Measurements from ENCODE around the gene SLIT3.

SLIT3 gene

DNA sequence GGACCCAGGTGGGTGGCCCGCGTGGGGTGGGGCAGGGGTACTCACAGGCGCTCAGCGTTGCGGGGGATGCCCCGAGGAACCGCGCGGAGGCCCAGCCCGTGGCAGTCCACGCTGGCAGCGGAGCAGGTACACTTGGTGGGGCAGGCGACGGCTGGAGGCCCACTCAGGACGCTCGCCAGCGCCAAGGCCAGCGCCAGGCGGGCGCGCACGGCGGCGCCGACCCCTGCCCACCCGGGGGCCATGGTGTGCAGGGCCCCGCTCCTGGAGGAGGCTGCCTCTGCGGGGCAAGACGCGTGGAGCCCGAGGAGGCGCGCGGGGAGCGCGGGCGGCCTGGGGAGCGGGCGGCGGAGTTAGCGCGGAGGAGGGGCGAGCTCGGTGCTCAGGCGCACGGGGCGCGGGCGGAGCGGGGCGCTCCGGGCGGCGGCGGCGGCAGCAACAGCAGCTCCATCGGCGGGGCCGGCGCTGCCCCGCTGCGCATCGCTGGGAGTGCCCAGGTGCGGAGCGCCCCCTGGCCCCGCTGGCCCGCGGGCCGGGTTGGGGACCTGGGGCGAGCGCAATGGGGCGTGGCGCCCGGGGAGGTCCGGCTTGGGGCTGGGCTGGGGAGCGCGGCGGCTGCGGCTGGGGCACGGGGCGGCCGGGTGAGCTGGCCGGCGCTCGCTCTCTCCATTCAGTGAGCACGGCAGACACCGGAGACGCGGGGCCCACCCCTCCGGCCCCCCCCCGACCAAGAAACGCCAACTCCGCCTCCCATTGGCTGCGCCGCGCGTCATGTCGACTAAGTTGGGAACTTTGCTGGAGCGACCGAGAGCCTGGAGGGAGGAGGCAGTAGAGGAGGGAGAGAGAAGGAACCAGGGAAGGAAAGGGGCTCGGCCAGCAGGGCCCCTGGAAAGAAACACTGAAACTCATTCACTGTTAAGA lies at the start of gene SLIT3:
TSS of gene SLIT3 (minus strand) at position 672 of the 918 bp plus-strand sequence. CDS start at position 242, 430 bp downstream.
- no peak for DNase-seq

DNA sequence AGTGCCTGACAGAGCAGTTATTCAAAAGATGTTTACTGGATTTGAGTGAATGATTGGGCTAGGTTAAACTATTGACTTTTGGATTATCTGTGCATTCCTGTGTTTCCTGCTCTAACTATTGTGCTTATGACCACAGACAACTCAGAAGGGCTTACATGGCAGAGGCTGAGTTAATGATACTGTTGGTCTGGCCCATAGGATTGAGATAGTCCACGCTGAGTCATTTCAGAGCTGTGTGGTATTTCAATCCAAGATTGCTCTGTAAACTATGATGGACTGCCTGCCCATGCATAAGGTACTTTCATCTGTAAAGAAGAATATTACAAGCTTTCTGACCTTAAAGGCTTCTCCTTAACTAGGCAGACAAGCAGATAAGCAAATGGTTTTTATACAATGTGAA lies 49.1 kb upstream of the SLIT3 start:
- DNase-seq: no peak

DNA sequence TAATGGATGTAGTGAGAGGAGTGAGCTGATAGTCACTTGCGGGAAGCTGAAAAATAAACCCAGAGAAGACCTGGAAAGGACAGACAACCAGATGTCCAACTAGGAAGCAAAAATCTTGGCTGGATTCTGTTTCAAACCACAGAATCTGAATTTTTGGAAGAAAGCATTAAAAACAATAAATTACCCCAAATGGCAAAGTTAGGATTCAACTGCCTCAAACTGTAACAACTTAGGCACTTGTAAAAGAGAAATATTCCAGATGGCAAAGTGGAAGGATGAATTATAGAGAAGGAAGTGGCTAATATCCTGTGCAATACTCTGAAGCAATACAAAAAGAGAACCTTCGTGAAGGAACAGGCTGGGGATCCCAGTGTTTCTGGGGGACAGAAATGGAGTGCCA lies 46.8 kb upstream of the SLIT3 start:
- no peak for DNase-seq

GRCh38 chr5:169344629-169345028 lies 43.7 kb upstream of the SLIT3 start:
- DNase-seq: no peak

- DNase-seq: no peak
Measured at GRCh38 chr5:169343766-169344165, 42.8 kb upstream of the SLIT3 start.

- DNase-seq: no peak
Measured at GRCh38 chr5:169341556-169341955, 40.6 kb upstream of the SLIT3 start.

DNA sequence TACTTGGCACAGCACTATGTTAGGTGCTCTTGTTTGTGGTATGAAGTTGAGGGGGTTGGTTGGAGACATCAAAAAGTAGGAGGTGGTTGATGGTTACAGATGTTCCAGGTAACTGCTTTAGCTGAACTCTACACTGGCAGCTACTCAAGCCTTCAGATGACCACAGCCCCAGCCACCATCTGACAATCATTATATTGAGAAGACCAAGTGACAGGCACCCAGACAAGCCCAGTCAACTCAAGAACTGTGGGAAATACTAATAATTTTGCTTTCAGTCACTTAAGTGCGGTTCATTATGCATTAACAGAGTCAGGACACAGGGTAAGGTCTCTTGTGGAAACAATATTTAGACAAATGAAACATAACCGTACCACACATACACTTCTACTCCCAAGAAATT lies 38.9 kb upstream of the SLIT3 start:
- DNase-seq: no peak

GRCh38 chr5:169336242-169336641 lies 35.3 kb upstream of the SLIT3 start:
- no peak for DNase-seq

GRCh38 chr5:169335806-169336205 lies 34.9 kb upstream of the SLIT3 start:
- no peak for DNase-seq

- DNase-seq: no peak
Measured at GRCh38 chr5:169333518-169333917, 32.6 kb upstream of the SLIT3 start.

- DNase-seq: no peak
Measured at GRCh38 chr5:169331292-169331852, 30.4 kb upstream of the SLIT3 start.

DNA sequence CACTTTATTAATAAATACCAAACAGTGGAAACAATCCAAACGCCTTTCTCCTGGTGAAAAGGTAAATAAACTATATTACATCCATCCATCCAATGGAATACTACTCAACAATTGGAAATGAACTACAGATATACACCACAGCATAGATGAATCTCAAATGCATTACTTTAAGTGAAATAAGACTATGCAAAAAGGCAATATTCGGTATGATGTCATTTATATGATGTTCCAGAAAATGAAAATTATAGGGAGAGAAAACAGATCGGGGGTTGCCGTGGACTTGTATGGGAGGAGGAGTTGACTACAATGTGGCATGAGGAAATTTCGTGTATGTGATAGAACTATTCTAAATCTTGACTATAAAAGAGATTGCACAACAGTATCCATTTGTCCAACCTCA lies 27.5 kb upstream of the SLIT3 start:
- no peak for DNase-seq

GRCh38 chr5:169325273-169325672 lies 24.3 kb upstream of the SLIT3 start:
- DNase-seq: no peak

GRCh38 chr5:169318556-169318955 lies 17.6 kb upstream of the SLIT3 start:
- no peak for DNase-seq

GRCh38 chr5:169307646-169308045 lies 6.7 kb upstream of the SLIT3 start:
- no peak for DNase-seq

DNA sequence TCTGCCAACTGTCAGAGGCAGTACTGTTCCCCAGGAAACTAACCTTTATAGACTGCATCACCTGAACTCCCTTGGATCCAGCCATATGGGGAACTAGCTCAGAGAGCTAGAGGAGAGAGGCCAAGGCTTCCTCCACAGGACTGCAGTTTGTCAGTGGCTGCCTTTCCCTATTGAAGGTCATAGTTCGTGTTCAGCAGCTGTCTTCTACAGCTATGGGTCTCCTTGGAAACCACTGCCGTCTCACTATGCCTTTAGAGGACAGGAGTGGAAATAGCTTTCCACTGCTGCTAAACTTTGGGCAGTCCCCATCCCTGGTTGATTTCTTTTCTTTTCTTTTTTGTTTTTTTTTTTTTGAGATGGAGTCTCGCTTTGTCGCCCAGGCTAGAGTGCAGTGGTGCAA lies 4.4 kb upstream of the SLIT3 start:
- no peak for DNase-seq

- DNase-seq: no peak
Measured at GRCh38 chr5:169304175-169304574, 3.2 kb upstream of the SLIT3 start.

DNA sequence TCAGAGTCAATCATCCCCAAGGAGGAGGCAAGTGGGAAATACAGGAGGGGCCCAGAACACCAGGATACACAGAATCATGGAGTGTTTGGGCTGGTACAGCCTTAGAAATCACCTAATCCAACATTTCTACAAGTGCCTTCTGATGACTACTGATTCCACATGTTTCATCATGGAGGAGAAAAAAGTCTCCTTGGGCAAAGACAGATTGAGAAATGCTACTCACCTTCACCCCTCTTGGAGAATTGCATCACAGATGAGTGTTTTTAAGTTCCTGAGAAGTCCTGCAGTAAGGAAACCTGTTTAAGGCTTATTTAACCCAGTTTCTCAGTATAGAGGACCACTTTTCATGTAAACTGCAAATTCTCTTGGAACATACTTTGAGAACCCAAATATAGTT lies 2.2 kb upstream of the SLIT3 start:
- no peak for DNase-seq

DNA sequence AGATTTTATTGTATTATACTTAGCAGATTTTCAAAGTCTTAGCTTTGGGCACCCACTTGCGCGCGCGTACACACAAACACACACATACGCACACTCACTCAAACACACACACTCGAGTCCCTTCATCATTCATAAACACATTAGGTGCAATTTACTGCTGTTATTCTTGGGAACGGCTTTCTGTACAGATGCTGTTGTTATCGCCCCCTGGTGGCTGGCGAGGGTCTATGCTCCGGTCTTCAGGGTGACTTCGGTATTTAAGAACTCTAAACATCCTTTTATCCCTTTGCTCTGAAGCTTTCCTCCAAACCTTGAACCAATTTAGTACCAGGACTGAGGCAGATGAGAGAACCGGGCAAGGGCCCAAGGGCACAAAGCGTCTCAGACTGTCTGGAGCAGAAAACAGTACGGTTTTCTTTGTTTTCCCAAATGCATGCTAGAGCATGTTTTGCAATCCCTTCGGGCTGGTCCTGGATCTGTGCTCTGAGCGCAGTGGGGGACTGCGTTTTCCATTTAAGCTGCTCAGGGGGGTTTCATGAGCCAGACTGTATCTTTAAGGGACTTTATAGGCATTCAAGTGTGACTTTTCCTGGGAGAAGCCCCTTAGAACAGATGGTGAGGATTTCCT lies 1.7 kb upstream of the SLIT3 start:
- DNase-seq: peak; percentile 53

GRCh38 chr5:169301986-169302385 lies 1.0 kb upstream of the SLIT3 start:
- no peak for DNase-seq

DNA sequence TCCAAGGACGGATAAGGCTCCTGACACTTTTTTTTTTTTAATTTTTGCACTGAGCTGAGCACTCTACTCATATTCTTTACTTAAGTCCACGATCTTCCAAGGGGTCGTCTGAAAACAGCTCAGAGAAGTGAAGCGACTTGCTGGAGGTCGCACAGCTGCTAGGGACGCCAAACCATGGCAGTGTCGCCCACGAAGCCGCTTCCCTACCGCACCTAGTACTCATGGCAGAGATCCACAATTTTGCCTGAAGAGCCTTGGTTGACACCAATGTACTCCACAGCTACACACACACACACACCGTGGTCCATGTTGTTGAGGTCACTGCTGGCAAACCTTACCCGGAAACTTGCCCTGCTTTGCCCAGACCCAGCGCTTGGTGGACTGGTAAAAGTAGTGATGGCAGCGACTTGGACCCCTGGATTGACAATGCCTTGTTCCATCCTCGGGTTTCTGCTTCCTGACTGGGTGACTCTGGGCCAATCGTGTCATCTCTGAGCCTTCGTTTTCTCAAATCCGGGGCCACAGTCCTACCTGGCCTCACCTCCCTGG lies 521 bp upstream of the SLIT3 start:
- peak; percentile 22 for DNase-seq

DNA sequence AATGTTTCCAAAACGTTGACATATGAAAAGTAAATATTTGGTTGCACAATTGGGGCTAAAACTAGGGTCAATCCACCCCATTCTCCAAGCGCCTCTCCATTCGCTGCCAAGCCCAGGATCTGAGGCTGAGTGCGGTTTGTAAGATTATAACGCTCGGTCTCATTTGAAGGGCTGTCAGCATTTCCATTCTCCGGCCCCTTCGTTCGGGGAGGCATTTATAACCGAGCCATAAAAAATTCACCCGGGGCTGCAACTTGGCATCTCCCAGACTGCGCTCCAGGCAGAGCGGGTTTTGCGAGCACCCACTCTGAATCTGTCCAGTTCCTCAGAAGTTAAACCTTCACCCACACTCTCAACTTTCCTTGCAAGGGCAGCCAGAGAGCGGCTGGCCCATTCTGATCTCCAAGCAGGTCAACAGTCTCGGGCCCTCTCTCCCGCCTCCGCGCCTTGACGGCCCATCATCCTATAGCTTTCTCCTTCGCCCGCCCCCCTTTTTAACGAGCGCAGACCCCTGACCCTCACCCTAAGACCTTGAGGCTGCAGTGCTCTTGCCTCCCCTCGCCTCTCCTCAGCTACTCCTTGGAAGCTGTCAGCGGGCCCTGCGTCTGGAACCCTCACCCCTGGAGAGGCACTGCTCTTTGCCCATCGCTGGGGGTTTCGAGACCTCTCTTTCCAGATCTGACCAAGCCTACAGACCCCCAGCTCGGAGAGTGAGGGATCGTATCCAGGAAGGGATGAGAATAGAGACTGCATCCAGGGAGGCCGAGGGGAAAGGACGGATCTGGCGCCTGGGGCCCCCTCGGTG lies 1.1 kb downstream of the SLIT3 start:
- DNase-seq: no peak

DNA sequence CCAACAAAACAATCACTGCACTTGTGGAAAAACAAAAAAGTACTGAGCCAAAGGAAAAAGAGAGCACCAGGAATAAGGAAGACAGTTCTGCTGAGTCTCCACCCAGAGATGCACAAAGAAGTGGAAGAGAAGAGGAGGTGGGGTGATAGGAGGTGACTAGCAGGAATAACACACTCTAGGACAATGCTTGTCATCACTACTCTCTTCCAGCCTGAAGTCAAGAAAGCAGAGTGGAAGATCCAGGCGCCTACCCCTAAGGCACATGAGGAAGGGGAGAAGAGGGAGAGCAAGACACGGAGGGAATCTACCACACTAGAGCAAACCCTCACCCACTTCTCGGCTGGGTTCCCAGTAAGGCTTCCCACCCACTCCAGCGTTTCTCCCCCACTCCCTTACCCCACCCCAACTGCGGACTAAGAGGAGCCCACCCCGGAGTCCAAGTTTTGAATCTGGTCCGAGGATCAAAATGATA lies 1.7 kb downstream of the SLIT3 start:
- DNase-seq: no peak
